CD4-positive, alpha-beta T cell treated with Interleukin-15 for 1 hour (primary cell): ENCODE results near the gene GKN1.

Experiments used
- DNase-seq: peaks from one replicate; pipeline ENCODE4 v3.0.0-alpha.2; 2020

The GKN1 gene

DNA sequence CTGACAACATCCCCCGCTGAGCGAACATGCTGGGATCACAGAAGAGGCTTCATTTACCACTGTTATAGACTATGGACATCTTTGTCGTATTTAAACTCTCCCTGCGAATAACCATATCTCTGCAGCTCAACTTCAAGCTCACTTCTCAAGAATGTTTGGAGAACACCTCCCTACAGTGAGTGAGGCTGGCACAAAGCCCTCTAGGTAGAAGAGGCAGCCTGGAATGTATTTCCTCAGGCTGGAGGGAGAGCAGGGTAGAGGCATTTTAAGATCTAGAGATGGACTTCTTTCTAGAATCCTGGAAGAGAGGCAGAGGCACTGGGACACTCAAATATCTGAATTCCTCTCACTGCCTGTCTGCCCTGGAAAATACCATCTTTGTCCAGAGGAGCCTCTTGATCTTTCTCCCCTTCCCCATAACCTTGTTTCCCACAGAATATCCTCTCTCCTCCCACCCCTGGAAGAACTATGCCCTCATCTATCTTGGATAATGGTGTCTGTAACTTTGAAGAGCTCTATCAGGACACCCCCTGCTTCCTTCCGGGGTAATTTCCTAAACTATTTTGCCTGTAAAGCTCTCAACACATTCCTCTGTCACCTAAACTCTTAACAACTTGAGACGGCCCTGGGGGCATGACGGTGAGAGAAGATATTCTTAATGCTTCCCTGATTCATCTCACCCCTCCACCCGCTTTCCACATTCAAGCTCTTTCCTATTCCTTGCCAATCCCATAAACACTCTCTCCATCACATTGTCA, 36.2 kb downstream of the GKN1 start:
- DNase-seq, result no peak

DNA sequence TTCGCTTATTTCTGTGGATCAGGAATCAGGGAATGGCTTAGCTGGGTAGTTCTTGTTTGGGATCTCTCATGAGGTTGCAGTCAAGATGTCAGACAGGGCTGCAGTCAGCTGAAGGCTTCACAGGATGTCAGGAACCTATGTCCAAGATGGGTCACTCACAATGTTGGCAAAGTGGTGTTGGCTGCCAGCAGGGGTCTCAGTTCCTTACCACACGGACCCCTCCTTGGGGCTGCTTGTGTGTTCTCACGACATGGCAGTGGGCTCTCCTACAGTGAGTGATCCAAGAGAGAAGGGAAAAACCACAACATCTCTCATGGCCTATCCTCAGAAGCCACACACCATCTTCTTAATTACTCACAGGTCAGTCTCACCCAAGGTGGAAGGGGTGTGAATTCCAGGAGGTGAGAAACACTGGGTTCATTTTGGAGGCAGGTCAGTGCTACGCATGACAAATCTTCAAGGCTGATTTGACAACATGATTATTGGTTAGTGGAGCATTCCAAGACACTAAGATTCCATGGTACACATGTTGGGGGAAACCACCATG, 37.2 kb downstream of the GKN1 start:
- DNase-seq, result no peak

DNA sequence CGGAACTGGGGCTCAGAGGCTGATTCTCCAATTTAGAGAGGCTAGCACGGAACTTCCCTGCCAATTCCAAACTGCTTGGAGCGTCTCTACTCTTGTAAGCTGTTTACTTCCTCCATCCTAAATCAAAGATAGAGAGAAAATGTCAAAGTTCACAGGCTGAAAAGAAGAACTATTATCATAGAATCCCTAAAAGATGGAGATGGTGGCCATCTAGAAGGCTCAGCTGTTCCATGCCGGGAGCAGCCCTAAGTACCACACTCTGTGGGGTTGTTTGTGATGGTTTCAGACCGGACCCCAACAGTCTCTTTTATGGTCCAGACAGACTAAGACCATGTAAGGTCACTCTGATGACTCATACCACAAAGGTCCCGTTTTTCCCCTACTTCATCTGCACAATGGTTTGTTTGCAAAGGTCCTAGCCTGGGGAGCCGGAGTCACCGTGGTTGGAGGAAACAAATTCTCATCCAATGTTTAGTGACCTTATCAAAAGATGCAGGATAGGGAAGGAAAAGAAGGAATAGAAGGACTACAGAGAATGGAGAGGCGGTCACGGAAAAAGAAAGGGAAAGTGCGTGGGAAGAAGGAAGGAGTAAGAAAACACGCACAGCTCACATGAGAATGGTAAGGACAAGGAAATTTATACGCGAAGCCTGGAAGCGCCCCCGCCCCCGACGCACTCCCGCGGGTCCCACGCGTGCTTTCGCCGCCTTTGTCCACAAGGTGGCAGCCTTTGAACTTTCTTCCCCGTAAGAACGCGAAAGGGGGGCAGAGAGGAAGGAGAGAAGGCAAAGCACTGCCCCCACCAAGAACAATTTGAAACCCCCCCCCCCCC, 38.1 kb downstream of the GKN1 start:
- peak; percentile 36 for DNase-seq

DNA sequence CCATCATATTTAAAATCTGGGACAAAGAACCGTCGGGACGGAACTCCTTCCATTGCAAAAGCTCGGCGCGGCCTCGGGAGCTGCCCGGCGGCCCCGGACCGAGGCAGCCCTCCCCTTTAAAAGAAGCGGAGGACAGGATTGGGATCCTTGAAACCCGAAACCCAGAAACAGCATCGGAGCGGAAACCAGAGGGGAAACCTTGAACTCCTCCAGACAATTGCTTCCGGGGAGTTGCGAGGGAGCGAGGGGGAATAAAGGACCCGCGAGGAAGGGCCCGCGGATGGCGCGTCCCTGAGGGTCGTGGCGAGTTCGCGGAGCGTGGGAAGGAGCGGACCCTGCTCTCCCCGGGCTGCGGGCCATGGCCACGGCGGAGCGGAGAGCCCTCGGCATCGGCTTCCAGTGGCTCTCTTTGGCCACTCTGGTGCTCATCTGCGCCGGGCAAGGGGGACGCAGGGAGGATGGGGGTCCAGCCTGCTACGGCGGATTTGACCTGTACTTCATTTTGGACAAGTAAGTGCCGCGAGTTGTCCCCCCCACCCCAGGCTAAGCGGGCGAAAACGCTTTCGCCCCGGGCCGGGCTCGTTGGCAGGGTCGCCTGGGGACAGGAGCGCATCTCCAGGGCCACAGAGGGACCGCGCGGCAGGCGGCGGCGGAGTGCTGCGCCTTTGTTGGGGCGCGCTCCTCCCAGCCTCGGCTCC, 38.9 kb downstream of the GKN1 start, which contains the start of gene ANTXR1:
Gene ANTXR1 (plus strand): TSS at position 38 of the 698 bp plus-strand sequence. CDS start 321 bp downstream, at position 359.
- no peak for DNase-seq

DNA sequence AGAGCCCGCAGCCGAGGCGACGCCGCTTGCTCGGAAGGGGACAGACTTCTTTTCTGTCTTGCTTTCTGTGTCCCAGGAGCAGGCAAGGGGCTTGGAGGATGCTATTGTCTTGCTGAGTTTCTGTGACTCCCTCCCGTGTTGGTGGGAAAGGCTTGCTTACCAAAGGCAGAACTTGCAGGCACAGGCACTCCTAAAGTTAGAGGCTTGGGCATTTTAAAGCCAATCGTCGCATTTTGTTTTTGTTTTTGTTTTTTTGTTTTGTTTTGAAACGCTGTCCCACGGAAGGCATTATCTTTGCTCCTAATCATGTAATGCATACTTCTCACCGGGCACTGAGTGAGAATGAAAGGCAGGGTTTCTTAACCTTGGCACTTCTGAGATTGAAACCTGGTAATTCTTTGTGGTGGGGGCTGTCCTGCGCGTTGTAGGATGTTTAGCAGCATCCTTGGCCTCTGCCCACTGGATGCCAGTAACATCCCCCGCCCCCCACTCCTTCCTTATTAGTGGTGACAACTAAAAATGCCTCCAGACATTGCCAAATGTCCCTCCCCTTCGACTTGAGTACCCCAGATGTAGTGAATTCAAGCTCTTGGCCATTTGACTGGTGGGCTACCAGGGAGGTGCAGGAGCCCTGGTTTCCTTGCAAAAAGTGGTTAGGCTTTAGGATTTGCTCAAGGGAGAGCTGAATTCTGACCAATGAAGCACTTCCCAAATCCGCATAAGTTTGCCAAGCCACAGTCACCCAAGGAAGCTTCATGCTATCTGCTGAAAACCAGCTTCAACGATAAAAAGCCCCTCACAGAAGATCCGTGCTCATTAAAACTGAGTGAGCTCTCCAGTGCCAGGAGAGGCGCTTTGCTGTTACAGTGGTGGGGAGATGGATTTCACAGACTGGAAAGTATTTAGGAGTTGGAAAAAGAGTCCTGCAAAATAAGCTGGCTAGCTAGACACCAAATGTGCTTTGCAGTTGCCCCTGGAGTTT, 39.7 kb downstream of the GKN1 start:
- DNase-seq, result no peak

DNA sequence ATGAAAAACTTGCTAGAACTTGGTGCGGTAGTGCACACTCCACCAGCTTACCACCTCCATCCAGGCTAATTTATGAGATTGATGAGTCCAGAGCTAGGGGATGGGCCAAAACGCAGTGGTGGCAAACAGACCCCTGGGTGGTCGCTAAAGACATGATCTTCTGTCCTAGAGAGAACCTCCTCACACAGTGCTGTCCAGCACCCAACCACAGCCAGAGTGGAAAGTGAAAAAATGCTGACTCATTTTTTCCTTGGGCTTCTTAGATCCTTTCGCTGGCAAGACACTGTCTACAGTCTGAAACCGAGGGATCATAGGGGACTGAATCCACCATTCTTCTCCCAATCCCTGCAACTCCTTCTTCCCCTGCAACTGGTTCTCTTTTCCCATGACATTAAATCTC, 42.6 kb downstream of the GKN1 start:
- DNase-seq, result no peak

DNA sequence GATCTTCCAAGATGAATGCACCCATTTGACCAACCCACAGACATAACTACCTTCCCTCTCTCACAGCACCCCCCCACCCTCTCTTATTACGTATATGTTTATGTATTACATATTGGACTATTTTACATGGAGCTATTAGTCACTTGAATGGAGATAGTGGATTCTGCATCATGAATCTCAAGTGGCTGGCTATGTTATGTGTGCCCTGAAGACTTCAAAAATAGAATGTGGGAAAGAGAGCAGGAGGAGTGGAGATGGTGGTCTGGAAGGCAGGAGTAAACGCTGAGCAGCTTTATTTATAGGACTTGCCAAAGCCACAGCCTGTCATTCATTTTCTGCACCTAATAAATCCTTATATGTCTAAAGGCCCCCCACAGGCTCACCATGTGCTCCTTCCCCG, 43.4 kb downstream of the GKN1 start:
- DNase-seq, result no peak

DNA sequence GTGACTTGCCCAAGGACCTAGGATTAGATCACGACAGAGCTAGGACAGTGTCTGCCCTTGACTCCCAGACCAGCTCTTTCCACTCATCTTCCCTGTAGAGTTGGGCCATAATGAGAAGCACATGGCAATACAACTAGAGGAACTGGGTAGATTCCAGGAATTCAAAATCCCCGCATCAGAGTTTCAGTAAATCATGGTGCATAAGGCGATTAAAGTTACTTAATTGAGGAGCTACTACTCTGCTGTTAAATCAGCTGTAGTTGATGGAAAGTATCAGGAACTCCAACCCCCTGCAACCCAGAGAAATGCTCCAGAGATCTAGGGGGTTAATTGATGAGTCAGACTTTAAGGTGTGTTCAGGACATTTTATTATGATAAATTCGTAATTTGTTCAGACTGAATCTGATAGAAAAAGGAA, 44.3 kb downstream of the GKN1 start:
- no peak for DNase-seq

DNA sequence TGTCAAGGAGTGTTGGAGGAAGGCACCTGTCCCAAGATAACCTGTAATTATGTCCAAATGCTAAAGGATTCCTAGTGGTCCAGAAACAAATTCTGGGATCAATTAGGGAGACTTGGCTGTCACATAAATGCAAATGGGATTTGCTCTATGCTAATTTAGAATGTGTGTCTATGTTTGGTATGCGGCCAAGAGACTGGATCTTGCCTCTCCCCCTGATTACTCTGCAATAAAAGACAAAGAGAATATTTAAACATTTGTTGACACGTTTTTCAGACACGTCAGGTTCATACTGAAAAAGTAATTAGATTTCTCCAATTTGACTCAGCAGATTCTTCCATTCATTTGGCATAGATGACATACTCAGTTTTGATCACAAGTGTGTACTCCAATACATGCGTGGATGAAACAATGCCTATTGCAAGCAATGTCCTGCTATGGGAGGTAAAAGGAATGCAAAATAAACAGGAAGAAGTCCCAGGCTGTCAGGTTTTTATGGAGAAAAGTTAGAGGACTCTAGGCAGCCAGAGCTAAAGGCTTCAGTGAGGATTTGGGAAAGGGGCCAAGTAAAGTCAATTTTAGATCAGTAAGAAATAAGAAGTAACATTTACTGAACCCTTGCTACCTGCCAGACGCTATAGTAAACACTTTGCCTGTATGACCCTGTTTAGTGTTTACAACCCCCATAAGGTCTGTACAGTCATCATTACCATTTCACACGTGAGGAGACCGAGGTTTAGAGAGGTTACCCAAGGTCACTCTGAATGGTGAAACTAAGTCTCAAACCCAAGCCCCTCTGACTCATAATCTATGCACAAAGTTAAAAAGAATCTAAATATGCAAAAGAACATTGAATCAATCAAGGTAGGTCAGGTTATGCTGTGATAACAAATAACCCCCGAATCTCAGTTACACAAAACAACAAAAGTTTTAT, 46.3 kb downstream of the GKN1 start:
- DNase-seq, result no peak

DNA sequence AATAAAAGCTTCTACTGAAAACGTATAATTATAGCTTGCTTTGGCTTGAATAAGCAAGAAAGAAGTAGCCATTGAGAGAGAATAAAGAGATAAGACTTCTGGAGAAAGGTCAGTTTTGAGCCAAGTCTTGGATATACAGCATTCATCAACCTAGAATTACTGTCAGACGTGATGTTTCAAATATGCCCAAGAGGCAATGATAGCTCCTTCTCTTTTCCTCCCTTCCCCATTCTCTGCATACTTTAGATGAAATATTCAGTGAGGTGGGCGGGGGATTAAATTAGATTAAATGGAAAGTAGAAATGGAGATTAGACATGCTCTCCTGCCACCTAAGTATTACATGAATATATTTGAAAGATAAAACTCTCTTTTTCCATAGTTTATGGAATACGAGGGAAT, 47.3 kb downstream of the GKN1 start:
- DNase-seq, result no peak

DNA sequence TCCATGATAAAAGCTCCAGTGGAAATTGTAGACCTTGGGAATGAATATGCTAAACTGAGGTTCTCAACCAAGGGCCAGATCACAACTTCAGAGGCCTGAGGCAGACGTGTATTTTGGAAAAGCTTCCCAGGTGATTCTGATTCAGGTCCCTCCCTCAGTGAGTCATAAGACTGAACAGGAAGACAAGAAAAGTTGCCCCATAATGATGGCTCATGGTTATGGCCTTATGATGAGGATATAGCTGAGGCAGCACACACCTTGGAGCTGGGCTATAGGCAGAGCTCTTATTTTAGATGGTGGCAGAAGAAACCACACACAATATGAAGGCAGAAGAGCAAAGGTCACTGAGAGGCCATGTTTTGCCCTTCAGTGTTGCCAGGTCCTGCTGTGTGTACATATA, 48.1 kb downstream of the GKN1 start:
- no peak for DNase-seq

DNA sequence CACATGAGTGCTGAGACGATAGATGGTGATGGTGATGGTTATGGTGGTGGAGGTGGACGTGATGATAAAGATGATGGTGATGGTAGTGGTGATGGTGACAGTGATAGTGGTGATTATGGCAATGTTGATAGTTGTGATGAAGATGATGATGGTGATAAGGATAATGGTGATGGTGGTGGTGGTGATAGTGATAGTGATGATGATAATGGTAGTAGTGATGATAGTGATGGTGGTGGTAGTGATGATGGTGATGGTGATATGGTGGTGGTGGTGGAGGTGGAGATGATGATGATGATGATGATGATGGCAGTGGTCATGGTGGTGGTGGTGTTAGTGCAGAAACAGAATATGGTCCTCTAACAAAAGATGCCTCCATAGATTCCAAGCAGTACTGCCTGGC, 48.8 kb downstream of the GKN1 start:
- no peak for DNase-seq

DNA sequence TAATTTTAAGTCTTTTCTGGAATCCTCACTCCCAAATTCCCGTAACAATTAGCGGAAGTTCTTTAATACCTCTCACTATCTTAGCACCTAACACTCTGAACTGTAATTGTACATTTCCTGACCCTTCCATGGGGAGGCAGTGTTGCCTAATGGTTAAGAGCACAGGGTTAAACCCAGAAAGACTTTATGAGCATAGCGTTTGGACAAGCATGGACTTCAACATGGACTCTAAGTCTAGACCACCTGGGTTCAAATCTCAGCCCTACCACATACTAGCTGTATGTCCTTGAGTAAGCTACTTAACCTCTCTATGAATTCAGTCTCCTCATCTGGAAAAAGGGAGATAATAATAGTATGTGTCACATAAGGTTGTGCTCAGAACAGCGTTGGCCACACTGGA, 51.6 kb downstream of the GKN1 start:
- peak; percentile 32 for DNase-seq

DNA sequence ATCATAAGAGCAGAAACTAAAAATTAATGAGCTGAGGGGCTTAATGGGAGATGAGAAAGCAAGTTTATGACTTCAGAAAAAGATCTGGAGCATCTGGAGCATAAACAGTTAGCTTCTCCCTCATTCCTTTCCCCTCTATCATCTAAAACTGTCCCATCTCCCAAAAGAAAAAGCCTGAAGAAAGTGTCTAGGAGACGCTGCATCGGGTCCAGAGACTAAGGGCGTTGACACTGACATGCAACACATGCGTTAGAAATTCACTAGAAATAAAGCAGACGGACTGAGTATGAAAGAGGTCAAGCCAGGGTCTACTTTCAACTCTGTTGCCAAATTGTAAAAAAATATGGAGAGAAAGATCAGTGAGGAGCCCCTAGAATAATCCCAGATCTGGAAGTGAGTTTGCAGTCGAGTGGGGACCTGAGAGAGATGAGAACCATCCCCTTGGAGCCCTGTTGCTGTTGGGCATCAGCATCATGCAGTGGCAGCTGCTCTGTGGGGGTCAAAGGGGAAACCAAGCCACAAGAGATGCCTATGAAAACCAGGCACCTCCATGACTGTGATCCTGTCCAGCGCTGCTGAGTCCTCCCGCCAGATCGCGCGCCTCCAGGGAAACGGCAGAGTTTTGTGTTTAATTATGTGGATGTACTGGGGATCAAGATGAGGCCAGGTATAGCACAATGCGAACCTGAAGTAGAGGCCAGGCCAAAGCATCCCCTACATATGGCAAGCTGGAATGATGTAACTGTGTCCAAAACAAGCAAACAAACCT, 52.4 kb downstream of the GKN1 start:
- DNase-seq, result no peak
